Spinal cord (tissue), 10 donors: ENCODE data around the gene FOXP4. TPM values are rescaled to one million over a fixed set of nuclear protein-coding genes. Genes with fewer than 3 reads are reported as not detected.

Experiments used
- DNase-seq, 6 donors: peaks; one replicate each; pipeline versions ENCODE4 v3.0.0 to v3.0.0-alpha.2; 2013 to 2015; ENCODE audit warnings: low spot score in 6 of 6, low read depth in 4 of 6
- H3K27ac ChIP-seq: one replicate; pipeline ENCODE4 v1.5.1; 2013; ENCODE audit warnings: low read depth, low read length, control low read depth
- H3K27me3 ChIP-seq: one replicate; pipeline ENCODE4 v1.6.1; 2013; ENCODE audit warnings: low read length; ENCODE audit not compliant: control insufficient read depth, insufficient read depth
- H3K36me3 ChIP-seq: one replicate; pipeline ENCODE4 v1.6.1; 2013; ENCODE audit warnings: low read length; ENCODE audit not compliant: control insufficient read depth, insufficient read depth
- H3K4me1 ChIP-seq: one replicate; pipeline ENCODE4 v1.6.1; 2013; ENCODE audit warnings: low read length; ENCODE audit not compliant: control insufficient read depth, insufficient read depth
- H3K4me3 ChIP-seq: one replicate; pipeline ENCODE4 v1.5.1; 2013; ENCODE audit warnings: low read depth, low read length, control low read depth
- H3K9me3 ChIP-seq: one replicate; pipeline ENCODE4 v1.6.1; 2013; ENCODE audit warnings: low read length; ENCODE audit not compliant: control insufficient read depth, insufficient read depth
- WGBS: methylation state at CpG from one replicate; pipeline ENCODE4 v1.1.5; 2013; ENCODE audit warnings: missing lambda C conversion rate; ENCODE audit not compliant: insufficient coverage; 5-methylcytosine and 5-hydroxymethylcytosine counted together
- long read RNA-seq, 4 donors: transcript quantifications; one replicate each; lab custom pipeline, GENCODE V29; 2026
- polyA plus RNA-seq, 2 donors: library from polyadenylated mRNA; unstranded; fragments of 120-200 nt; gene quantifications; one replicate each; pipeline ENCODE4 v1.2.1, GENCODE V29; 2013; ENCODE audit not compliant: insufficient read length in 2 of 2
- total RNA-seq, 2 donors: library from RNA; depleted of rRNA in 1 of 2; stranded (reverse); fragments of 120-200 nt in 1 of 2; fragments of >200 nt in 1 of 2; gene quantifications; one replicate each; pipeline versions ENCODE4 v1.2.3 to v1.2.4, GENCODE V29; 2013 to 2014
- donor health status: healthy.

The FOXP4 gene
- 1 to 10 TPM; 3.5 to 9.0 TPM for total RNA-seq
- 10 to 100 TPM; 15.0 to 27.8 TPM for polyA plus RNA-seq
- long read RNA-seq, donor 1, full-length matches to known transcripts = 3 of 3 reads
- long read RNA-seq, donor 1, partial matches to known transcripts = 0 of 3 reads
- long read RNA-seq, donor 1, other reads (novel, unspliced or antisense) = 0 of 3 reads
- long read RNA-seq, donor 2, full-length matches to known transcripts = 1 of 1 reads
- long read RNA-seq, donor 2, partial matches to known transcripts = 0 of 1 reads
- long read RNA-seq, donor 2, other reads (novel, unspliced or antisense) = 0 of 1 reads
- long read RNA-seq, donor 3, full-length matches to known transcripts = 1 of 1 reads
- long read RNA-seq, donor 3, partial matches to known transcripts = 0 of 1 reads
- long read RNA-seq, donor 3, other reads (novel, unspliced or antisense) = 0 of 1 reads
- long read RNA-seq, donor 4, full-length matches to known transcripts = 2 of 18 reads
- long read RNA-seq, donor 4, partial matches to known transcripts = 16 of 18 reads
- long read RNA-seq, donor 4, other reads (novel, unspliced or antisense) = 0 of 18 reads

DNA sequence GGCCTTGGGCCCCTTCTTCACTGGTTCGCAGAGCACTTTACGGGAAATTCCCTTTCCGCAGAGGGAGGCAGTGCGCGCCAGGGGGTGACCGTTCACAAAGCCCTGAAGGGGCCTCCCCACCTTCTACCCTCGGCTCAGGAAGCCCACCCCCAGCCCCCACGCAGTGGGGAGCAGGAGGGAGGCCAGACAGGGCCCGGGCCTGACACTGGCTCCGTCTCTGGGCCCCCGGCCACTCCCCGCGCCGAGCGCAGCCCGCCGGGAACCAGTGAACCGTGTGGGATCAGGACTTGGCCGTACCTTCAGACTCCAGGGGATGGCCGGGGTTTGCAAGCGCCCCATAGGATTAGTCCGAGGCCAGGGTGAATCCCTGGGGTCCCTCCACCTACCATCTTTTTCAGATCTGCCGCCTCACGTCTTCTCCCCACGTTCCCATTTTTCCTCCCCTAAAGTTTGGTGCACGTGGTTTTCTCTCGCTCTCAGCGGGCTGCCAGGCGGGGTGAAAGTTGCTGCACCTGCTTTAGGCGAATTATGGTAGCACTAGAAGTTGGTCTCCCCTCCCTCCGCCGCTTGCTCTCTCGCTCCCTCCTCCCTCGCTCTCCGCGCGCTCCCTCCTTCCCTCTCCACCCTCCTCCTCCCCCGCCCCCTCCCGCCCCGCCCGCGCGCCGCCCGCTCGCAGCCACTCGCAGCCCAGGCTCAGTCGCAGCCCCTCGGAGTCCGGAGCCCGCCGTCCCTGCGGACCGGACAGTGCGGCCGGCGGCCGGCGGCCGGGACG is at the start of gene FOXP4:
Gene FOXP4, plus strand, starts transcription at position 679 of the 772 bp plus-strand sequence. CDS start 19,380 bp downstream, outside the sequence.
- Histone ChIP-seq H3K27me3 (peaks cover 61% of the 10 kb centered on the region), H3K4me3 (peak within 1 kb of the TSS; percentile 76), H3K4me1 (peaks cover 31% of the 10 kb centered on the region), H3K27ac (peak within 1 kb of the TSS; percentile 33), H3K36me3 (no peaks in the 10 kb centered on the region), H3K9me3 (no peaks in the 10 kb centered on the region)
- peak; percentile 76 to 97 (median 80) for DNase-seq
- under 1% methylated on average over 51 of the region's 61 CpGs for WGBS

GRCh38 chr6:41497573-41497972 is 48.6 kb upstream of the FOXP4 start:
- Histone ChIP-seq H3K27me3 (peaks cover 19% of the 10 kb centered on the region), H3K4me3 (no peak overlapping the region), H3K36me3 (no peaks in the 10 kb centered on the region), H3K4me1 (peaks cover 24% of the 10 kb centered on the region), H3K27ac (no peak overlapping the region), H3K9me3 (no peaks in the 10 kb centered on the region)
- DNase-seq = no peak
- WGBS = 72% methylated on average over 3 of the region's 3 CpGs

- no peak for DNase-seq
- peaks cover 25% of the 10 kb centered on the region for H3K4me1 ChIP-seq
- no peak overlapping the region for H3K4me3 ChIP-seq
- no peaks in the 10 kb centered on the region for H3K9me3 ChIP-seq
- no peak overlapping the region for H3K27ac ChIP-seq
- H3K36me3 ChIP-seq = no peaks in the 10 kb centered on the region
- peaks cover 21% of the 10 kb centered on the region for H3K27me3 ChIP-seq
- WGBS = 71% methylated on average over 2 of the region's 2 CpGs
These were observed 48.2 kb upstream of the FOXP4 start for GRCh38 chr6:41497994-41498393.

GRCh38 chr6:41498968-41499599 is 47.1 kb upstream of the FOXP4 start:
- no peaks in the 10 kb centered on the region for H3K9me3 ChIP-seq
- no peak overlapping the region for H3K27ac ChIP-seq
- H3K36me3 ChIP-seq = no peaks in the 10 kb centered on the region
- H3K4me3 ChIP-seq = no peak overlapping the region
- peaks cover 25% of the 10 kb centered on the region for H3K27me3 ChIP-seq
- DNase-seq = no peak
- peaks cover 27% of the 10 kb centered on the region for H3K4me1 ChIP-seq
- WGBS = 83% methylated on average over 4 of the region's 6 CpGs

DNA sequence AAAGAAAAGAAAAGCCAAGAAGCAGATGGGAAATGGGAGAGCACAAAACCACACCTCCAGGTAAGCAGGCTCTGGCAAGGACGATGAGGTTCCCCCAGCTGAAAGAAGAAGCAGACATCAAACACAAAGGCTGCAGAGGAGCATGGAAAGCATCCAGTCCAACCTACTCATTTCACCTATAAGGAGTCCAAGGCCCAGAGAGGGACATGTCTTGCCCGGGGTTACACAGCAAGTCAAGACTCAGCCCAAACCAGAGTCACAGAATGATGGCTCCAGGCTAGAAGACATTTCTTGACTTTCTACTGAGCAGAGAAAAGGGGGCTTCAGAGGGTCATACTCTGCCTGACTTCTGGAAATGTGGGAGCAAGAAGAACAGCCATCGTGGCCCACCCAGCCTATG is 45.6 kb upstream of the FOXP4 start:
- H3K4me3 ChIP-seq = no peak overlapping the region
- no peaks in the 10 kb centered on the region for H3K9me3 ChIP-seq
- WGBS = 40% methylated on average over 2 of the region's 3 CpGs
- H3K36me3 ChIP-seq = no peaks in the 10 kb centered on the region
- H3K27ac ChIP-seq = no peak overlapping the region
- peaks cover 27% of the 10 kb centered on the region for H3K4me1 ChIP-seq
- H3K27me3 ChIP-seq = peaks cover 34% of the 10 kb centered on the region
- no peak for DNase-seq

- no peaks in the 10 kb centered on the region for H3K36me3 ChIP-seq
- DNase-seq = no peak
- WGBS = 49% methylated on average over 2 of the region's 5 CpGs
- no peak overlapping the region for H3K4me3 ChIP-seq
- no peaks in the 10 kb centered on the region for H3K9me3 ChIP-seq
- peaks cover 41% of the 10 kb centered on the region for H3K27me3 ChIP-seq
- peak overlapping the region; percentile 53 for H3K27ac ChIP-seq
- H3K4me1 ChIP-seq = peaks cover 30% of the 10 kb centered on the region
These were observed 43.6 kb upstream of the FOXP4 start for GRCh38 chr6:41502566-41502916.

DNA sequence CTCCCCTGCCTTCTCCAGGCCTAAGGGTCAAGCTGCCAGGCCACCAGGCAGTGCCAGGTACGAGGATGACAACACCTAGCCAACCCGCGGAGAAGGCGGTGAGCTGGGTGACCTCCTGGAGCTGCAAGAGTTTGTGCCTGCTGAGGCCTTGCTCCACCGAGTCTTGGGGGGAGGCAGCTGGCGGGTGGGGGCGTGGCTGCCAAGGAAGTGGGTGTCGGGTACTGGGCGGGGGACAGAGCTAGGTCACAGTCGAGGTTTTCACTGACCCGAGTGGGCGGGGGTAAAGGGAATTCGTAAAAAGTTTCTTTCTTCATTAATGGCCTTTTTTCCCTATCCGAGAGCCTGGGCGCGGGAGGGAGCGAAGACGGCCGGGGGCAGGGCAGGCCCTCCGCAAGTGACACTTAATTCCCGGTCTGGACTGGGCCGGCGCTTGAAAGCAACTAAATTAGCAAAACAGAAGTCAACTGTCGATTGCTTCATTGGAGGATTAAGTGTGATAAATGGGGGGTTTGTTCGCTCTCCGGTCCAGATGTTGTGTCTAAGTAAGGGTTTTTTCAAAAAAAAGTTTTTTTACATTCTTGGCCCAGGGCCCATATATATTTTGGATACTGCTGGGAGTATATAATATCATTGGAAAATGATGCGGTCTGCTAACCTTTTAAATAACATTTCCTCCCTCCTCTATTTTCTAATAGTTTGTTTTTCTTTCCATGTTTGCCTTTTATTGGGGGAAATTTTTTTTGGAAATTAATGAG is 43.1 kb upstream of the FOXP4 start:
- DNase-seq = peak in 1 of 6 donors; percentile 69
- WGBS = 23% methylated on average over 15 of the region's 27 CpGs
- H3K27ac ChIP-seq = peak overlapping the region; percentile 53

DNA sequence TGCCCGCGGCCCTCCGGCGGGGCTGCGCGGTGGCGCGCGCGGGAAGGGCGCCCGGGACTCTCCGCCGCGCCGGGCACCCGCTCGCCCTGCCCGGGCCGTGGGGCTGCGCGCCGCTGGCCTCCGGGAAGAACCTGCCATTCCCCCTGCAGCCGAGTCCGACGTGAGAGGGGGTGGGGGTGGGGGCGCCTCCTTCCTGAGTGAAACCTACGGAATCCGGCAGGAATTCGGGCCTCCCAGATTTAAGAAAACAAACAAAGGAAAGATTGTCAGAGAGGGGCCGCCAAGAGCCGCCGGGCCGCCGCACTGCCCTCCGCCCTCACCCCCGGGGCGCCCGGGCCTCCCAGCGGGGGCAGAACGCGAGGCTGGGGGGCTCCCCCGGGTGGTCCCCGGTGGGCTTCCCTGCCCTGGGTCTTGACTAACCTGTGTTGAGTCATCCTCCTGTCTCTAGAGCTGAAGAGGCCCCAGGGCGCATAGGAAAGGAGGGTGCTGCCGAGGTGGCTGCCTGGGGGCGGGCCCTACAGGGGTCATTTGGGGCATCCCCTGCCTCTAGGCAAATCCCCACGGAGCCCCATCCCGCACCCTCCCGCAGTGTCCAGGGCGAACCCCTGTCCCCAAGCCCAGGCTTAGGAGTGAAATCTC is 42.2 kb upstream of the FOXP4 start:
- Histone ChIP-seq H3K27ac (peak overlapping the region; percentile 61), H3K4me3 (no peak overlapping the region), H3K4me1 (peaks cover 30% of the 10 kb centered on the region), H3K27me3 (peaks cover 47% of the 10 kb centered on the region), H3K9me3 (no peaks in the 10 kb centered on the region), H3K36me3 (no peaks in the 10 kb centered on the region)
- no peak for DNase-seq
- WGBS = 2% methylated on average over 51 of the region's 52 CpGs

More for the DNA sequence above, 43.1 kb upstream of the FOXP4 start:
- Histone ChIP-seq H3K4me3 (peak overlapping the region; percentile 14), H3K27me3 (peaks cover 43% of the 10 kb centered on the region), H3K9me3 (no peaks in the 10 kb centered on the region), H3K36me3 (no peaks in the 10 kb centered on the region), H3K4me1 (peaks cover 30% of the 10 kb centered on the region)
